ENCODE data around the gene TBC1D3G.
"Not testable (repeated sequence)": the region's sequence is repeated elsewhere in the genome, so short reads cannot be mapped to it uniquely, and the experiment has no call there.

TBC1D3G gene

GRCh38 chr17:36323584-36323983 is at the start of gene TBC1D3G:
Gene TBC1D3G (plus strand): TSS chr17:36323884. CDS start chr17:36325412, 1,528 bp downstream.
- DNase-seq (ENCODE audit: low spot score) = not testable (repeated sequence)

- DNase-seq (ENCODE audit: low spot score) = not testable (repeated sequence)
Observed at GRCh38 chr17:36283256-36283655, 40.4 kb upstream of the TBC1D3G start.

- not testable (repeated sequence) for DNase-seq (ENCODE audit: low spot score)
Observed at GRCh38 chr17:36284219-36284618, 39.5 kb upstream of the TBC1D3G start.

- not testable (repeated sequence) for DNase-seq (ENCODE audit: low spot score)
Observed at GRCh38 chr17:36289965-36290612, 33.6 kb upstream of the TBC1D3G start.

- not testable (repeated sequence) for DNase-seq (ENCODE audit: low spot score)
Observed at GRCh38 chr17:36295161-36295560, 28.5 kb upstream of the TBC1D3G start.

- not testable (repeated sequence) for DNase-seq (ENCODE audit: low spot score)
Observed at GRCh38 chr17:36315736-36316135, 7.9 kb upstream of the TBC1D3G start.

- not testable (repeated sequence) for DNase-seq (ENCODE audit: low spot score)
Observed at GRCh38 chr17:36362496-36362895, 38.8 kb downstream of the TBC1D3G start.

- DNase-seq (ENCODE audit: low spot score) = not testable (repeated sequence)
Observed at GRCh38 chr17:36375938-36376337, 52.3 kb downstream of the TBC1D3G start.
